Uterus (tissue), 4 donors: ENCODE measurements around the gene ZNF217. TPM values are rescaled to one million over a fixed set of nuclear protein-coding genes. Genes with fewer than 3 reads are reported as not detected.

Experiments
- DNase-seq, 2 donors: peaks; one replicate each; pipeline ENCODE4 v3.0.0-alpha.2; 2019 to 2020
- H3K27ac ChIP-seq, 2 donors: fragments of 200-600 bp; sonication (generic); 1 replicate in 1 of 2; 2 replicates in 1 of 2; pipeline ENCODE4 v1.5.1; 2016 to 2018
- H3K27me3 ChIP-seq, 2 donors: fragments of 200-600 bp; sonication (generic); one replicate each; pipeline ENCODE4 v1.5.1; 2018 to 2019; ENCODE audit warnings: control low read depth in 1 of 2
- H3K36me3 ChIP-seq, 2 donors: fragments of 200-600 bp; sonication (generic); one replicate each; pipeline ENCODE4 v1.5.1; 2019; ENCODE audit warnings: control low read depth in 1 of 2
- H3K4me1 ChIP-seq, 2 donors: fragments of 200-600 bp; sonication (generic); one replicate each; pipeline ENCODE4 v1.5.1; 2018 to 2019; ENCODE audit warnings: control low read depth in 1 of 2
- H3K4me3 ChIP-seq, 2 donors: fragments of 200-600 bp; sonication (generic); 1 replicate in 1 of 2; 2 replicates in 1 of 2; pipeline ENCODE4 v1.5.1; 2018 to 2019; ENCODE audit warnings: mild to moderate bottlenecking in 1 of 2
- H3K9me3 ChIP-seq, 2 donors: fragments of 200-600 bp; sonication (generic); one replicate each; pipeline ENCODE4 v1.5.1; 2019; ENCODE audit warnings: control low read depth in 1 of 2
- CTCF ChIP-seq, 4 experiments: fragments of 200-600 bp in 2 of 4; fragments of 450-650 bp in 2 of 4; sonication (generic) in 2 of 4; IDR thresholded peaks; one replicate each; pipeline ENCODE4 v1.5.1; 2016 to 2019; ENCODE audit warnings: antibody characterized with exemption in 4 of 4, mild to moderate bottlenecking in 2 of 4, moderate library complexity in 1 of 4
- POLR2A ChIP-seq, 2 donors: fragments of 450-650 bp; IDR thresholded peaks; one replicate each; pipeline ENCODE4 v1.6.1; 2016; ENCODE audit warnings: antibody characterized with exemption in 2 of 2, mild to moderate bottlenecking in 1 of 2, moderate library complexity in 1 of 2
- intact Hi-C: fragments of 100-400 bp; cut with DNase I; formaldehyde crosslinking; loops from one replicate; pipeline ENCODE4 v1.15.1; 2023; ENCODE audit warnings: low total_unique reads
- total RNA-seq, 4 donors: library from RNA; depleted of rRNA in 3 of 4; stranded (reverse); fragments of >200 nt in 3 of 4; gene quantifications; one replicate each; pipeline versions ENCODE4 v1.1.0 to v1.2.4, GENCODE V29; 2014 to 2023
- donor health status: DM: yes; HTN: yes; CAD: no.

ZNF217 gene
- total RNA-seq, 4 donors from 2014 or later = 7.4 to 37.8 (median 18.4) TPM

- H3K4me1 ChIP-seq = peaks cover 12 to 14% of the 10 kb centered on the region in 2 donors
- H3K27me3 ChIP-seq = no peaks in the 10 kb centered on the region
- intact Hi-C loops = loop anchor here (5.0 kb wide), 1 partner anchor 340 kb away; no protein-coding TSS in a partner anchor
- no peak for DNase-seq
- no peak overlapping the region for H3K4me3 ChIP-seq
- H3K36me3 ChIP-seq = no peaks in the 10 kb centered on the region
- peak overlapping the region; percentile 66 to 83 for H3K27ac ChIP-seq
- TF ChIP-seq POLR2A (IDR thresholded peaks at IDR 0.05) (no peak), CTCF (IDR thresholded peaks at IDR 0.05) (no peak)
- no peaks in the 10 kb centered on the region for H3K9me3 ChIP-seq
These were observed 11.4 kb downstream of the ZNF217 start for GRCh38 chr20:53582251-53582570.

- H3K4me1 ChIP-seq = peaks cover 12 to 14% of the 10 kb centered on the region in 2 donors
- intact Hi-C loops = loop anchor here (5.0 kb wide), 1 partner anchor 341 kb away; no protein-coding TSS in a partner anchor
- no peaks in the 10 kb centered on the region for H3K9me3 ChIP-seq
- H3K27ac ChIP-seq = peak overlapping the region; percentile 77 to 83
- no peak overlapping the region for H3K4me3 ChIP-seq
- no peaks in the 10 kb centered on the region for H3K36me3 ChIP-seq
- TF ChIP-seq CTCF (IDR thresholded peaks at IDR 0.05) (no peak), POLR2A (IDR thresholded peaks at IDR 0.05) (no peak)
- no peaks in the 10 kb centered on the region for H3K27me3 ChIP-seq
- DNase-seq = no peak
These were observed 12.0 kb downstream of the ZNF217 start for GRCh38 chr20:53581444-53582250.

- Histone ChIP-seq H3K4me3 (no peak overlapping the region), H3K27me3 (no peaks in the 10 kb centered on the region), H3K27ac (peak overlapping the region; percentile 77 to 83), H3K4me1 (peaks cover 12 to 14% of the 10 kb centered on the region in 2 donors), H3K9me3 (no peaks in the 10 kb centered on the region), H3K36me3 (no peaks in the 10 kb centered on the region)
- intact Hi-C loops = loop anchor here (5.0 kb wide), 1 partner anchor 342 kb away; no protein-coding TSS in a partner anchor
- DNase-seq = no peak
- TF ChIP-seq CTCF (IDR thresholded peaks at IDR 0.05) (peak in 2 of 4 experiments; percentile 15 to 20), POLR2A (IDR thresholded peaks at IDR 0.05) (no peak)
These were observed 13.1 kb downstream of the ZNF217 start for GRCh38 chr20:53580376-53581111.

- intact Hi-C loops = loop anchor here (5.0 to 10.0 kb wide), 3 partner anchors 343 to 618 kb away; no protein-coding TSS in a partner anchor
- H3K9me3 ChIP-seq = no peaks in the 10 kb centered on the region
- DNase-seq = peak; percentile 33 to 34
- H3K4me1 ChIP-seq = peaks cover 12 to 14% of the 10 kb centered on the region in 2 donors
- H3K27ac ChIP-seq = peak overlapping the region; percentile 77 to 83
- no peaks in the 10 kb centered on the region for H3K27me3 ChIP-seq
- no peaks in the 10 kb centered on the region for H3K36me3 ChIP-seq
- TF ChIP-seq POLR2A (IDR thresholded peaks at IDR 0.05) = no peak
- peak in 1 of 4 experiments; percentile 10 for TF ChIP-seq CTCF (IDR thresholded peaks at IDR 0.05)
- H3K4me3 ChIP-seq = peak overlapping the region in 1 of 2 donors; percentile 4
These were observed 13.9 kb downstream of the ZNF217 start for GRCh38 chr20:53579581-53580375.
